H1 (cell line): Measurements from ENCODE around the gene AKAP7. TPM values are rescaled to one million over a fixed set of nuclear protein-coding genes. Genes with fewer than 3 reads are reported as not detected.

Experiments used
- CTCF ChIA-PET: fragments of 300-600 bp; sonication (Branson Sonifier 250); formaldehyde crosslinking; loops from one replicate; lab custom pipeline; 2021; ENCODE audit not compliant: partially characterized antibody; lab: Charles Lee
- POLR2A ChIA-PET: fragments of 300-600 bp; sonication (Branson Sonifier 250); formaldehyde crosslinking; loops from one replicate; lab custom pipeline; 2021; ENCODE audit warnings: inconsistent platforms; ENCODE audit not compliant: partially characterized antibody; lab: Charles Lee
- DNase-seq, 2 experiments: peaks; one replicate each; pipeline versions ENCODE4 v3.0.0 to v3.0.0-alpha.2; 2010 to 2022; ENCODE audit warnings: low spot score in 2 of 2, low read depth in 1 of 2, mixed read lengths in 1 of 2
- FAIRE-seq: peaks from 2 replicates; lab custom pipeline; 2011; peaks lifted over from hg19 to GRCh38; lab: Jason Lieb, UNC
- H2AFZ ChIP-seq: 2 replicates; pipeline ENCODE4 v1.8.1; 2012; ENCODE audit warnings: low read length, inconsistent platforms
- H2AK5ac ChIP-seq: 2 replicates; pipeline ENCODE4 v1.6.1; 2013; ENCODE audit warnings: low read depth, low read length
- H2BK120ac ChIP-seq: replicated peaks from 2 replicates; pipeline ENCODE3; 2013; ENCODE audit warnings: low read depth, low read length, inconsistent platforms
- H2BK12ac ChIP-seq: 2 replicates; pipeline ENCODE4 v1.6.1; 2013; ENCODE audit warnings: low read depth, low read length
- H2BK15ac ChIP-seq: 2 replicates; pipeline ENCODE4 v1.6.1; 2013; ENCODE audit warnings: low read length
- H2BK20ac ChIP-seq: 2 replicates; pipeline ENCODE4 v1.6.1; 2013; ENCODE audit warnings: low read length
- H2BK5ac ChIP-seq: 2 replicates; pipeline ENCODE4 v1.6.1; 2013; ENCODE audit warnings: low read depth, low read length
- H3K14ac ChIP-seq: 2 replicates; pipeline ENCODE4 v1.6.1; 2013; ENCODE audit warnings: inconsistent platforms; ENCODE audit not compliant: insufficient read length
- H3K18ac ChIP-seq: 2 replicates; pipeline ENCODE4 v1.6.1; 2013; ENCODE audit warnings: low read length; ENCODE audit errors: extremely low read depth
- H3K23ac ChIP-seq: 2 replicates; pipeline ENCODE4 v1.6.1; 2013; ENCODE audit warnings: inconsistent platforms; ENCODE audit not compliant: insufficient read length
- H3K23me2 ChIP-seq: 2 replicates; pipeline ENCODE4 v1.6.1; 2013; ENCODE audit warnings: low read depth, low read length
- H3K27ac ChIP-seq: 2 replicates; pipeline ENCODE4 v1.6.1; 2011; ENCODE audit warnings: low read depth, low read length, inconsistent platforms
- H3K27me3 ChIP-seq, 4 experiments: replicated peaks in 1 of 4; 1 replicate in 1 of 4; 2 replicates in 3 of 4; pipeline versions ENCODE4 v1.6.1 to v1.8.1; 2011 to 2013; ENCODE audit warnings: low read length in 3 of 4, mild to moderate bottlenecking in 3 of 4, inconsistent platforms in 2 of 4, mixed read lengths in 2 of 4, moderate library complexity in 1 of 4; ENCODE audit not compliant: control insufficient read depth in 3 of 4, insufficient read depth in 3 of 4; ENCODE audit errors: extremely low read depth in 1 of 4
- H3K36me3 ChIP-seq, 4 experiments: 2 replicates each; pipeline versions ENCODE4 v1.6.1 to v1.8.1; 2011 to 2013; ENCODE audit warnings: mild to moderate bottlenecking in 4 of 4, low read length in 3 of 4, moderate library complexity in 2 of 4, control low read depth in 1 of 4, inconsistent platforms in 1 of 4; ENCODE audit not compliant: insufficient read depth in 4 of 4, control insufficient read depth in 2 of 4
- H3K4ac ChIP-seq: replicated peaks from 2 replicates; pipeline ENCODE3; 2013; ENCODE audit warnings: low read length, low read depth, mixed read lengths, inconsistent platforms; ENCODE audit not compliant: insufficient read length
- H3K4me1 ChIP-seq, 4 experiments: replicated peaks in 1 of 4; 1 replicate in 1 of 4; 2 replicates in 3 of 4; pipeline versions ENCODE4 v1.6.1 to v1.8.1; 2011 to 2013; ENCODE audit warnings: low read length in 3 of 4, inconsistent platforms in 2 of 4, mixed read lengths in 1 of 4; ENCODE audit not compliant: insufficient read depth in 4 of 4, control insufficient read depth in 3 of 4
- H3K4me2 ChIP-seq, 2 experiments: 2 replicates each; pipeline versions ENCODE4 v1.6.1 to v1.8.1; 2011 to 2013; ENCODE audit warnings: low read depth in 2 of 2, low read length in 2 of 2, control low read depth in 1 of 2, inconsistent platforms in 1 of 2, mild to moderate bottlenecking in 1 of 2; ENCODE audit not compliant: insufficient read depth in 1 of 2
- H3K4me3 ChIP-seq, 4 experiments: fragments of 200-600, 300-600 bp in 1 of 4; sonication (generic), shearing (Covaris generic), sonication (Bioruptor Twin) in 1 of 4; 2 replicates each; pipeline versions ENCODE4 v1.5.1 to v1.8.1; 2011 to 2016; ENCODE audit warnings: low read length in 4 of 4, low read depth in 3 of 4, control low read depth in 2 of 4, inconsistent platforms in 2 of 4, mild to moderate bottlenecking in 2 of 4, mixed read lengths in 1 of 4, moderate library complexity in 1 of 4; ENCODE audit not compliant: insufficient read depth in 2 of 4; ENCODE audit errors: extremely low read depth in 1 of 4
- H3K56ac ChIP-seq: replicated peaks from 2 replicates; pipeline ENCODE3; 2013; ENCODE audit warnings: low read depth, mild to moderate bottlenecking, mixed read lengths, low read length, inconsistent platforms; ENCODE audit not compliant: insufficient read length
- H3K79me1 ChIP-seq: 2 replicates; pipeline ENCODE4 v1.6.1; 2013; ENCODE audit warnings: low read depth, low read length, control low read depth
- H3K79me2 ChIP-seq, 2 experiments: 2 replicates each; pipeline versions ENCODE4 v1.6.1 to v1.8.1; 2012 to 2013; ENCODE audit warnings: low read length in 2 of 2, mild to moderate bottlenecking in 2 of 2, inconsistent platforms in 1 of 2; ENCODE audit not compliant: insufficient read depth in 2 of 2, control insufficient read depth in 1 of 2
- H3K9ac ChIP-seq, 4 experiments: replicated peaks in 1 of 4; 1 replicate in 1 of 4; 2 replicates in 3 of 4; pipeline versions ENCODE4 v1.6.1 to v1.8.1; 2011 to 2013; ENCODE audit warnings: low read depth in 3 of 4, low read length in 3 of 4, control low read depth in 2 of 4, mild to moderate bottlenecking in 2 of 4, moderate library complexity in 2 of 4, inconsistent platforms in 1 of 4; ENCODE audit errors: extremely low read depth in 1 of 4
- H3K9me3 ChIP-seq, 2 experiments: 2 replicates each; pipeline versions ENCODE4 v1.6.1 to v1.8.1; 2012 to 2013; ENCODE audit warnings: mild to moderate bottlenecking in 2 of 2, moderate library complexity in 2 of 2, control low read depth in 1 of 2, inconsistent platforms in 1 of 2, low read depth in 1 of 2, low read length in 1 of 2, mixed read lengths in 1 of 2; ENCODE audit not compliant: insufficient read depth in 2 of 2
- H4K20me1 ChIP-seq, 2 experiments: replicated peaks in 1 of 2; 2 replicates each; pipeline versions ENCODE3 to v1.8.1; 2011 to 2013; ENCODE audit warnings: inconsistent platforms in 2 of 2, low read length in 2 of 2, mild to moderate bottlenecking in 1 of 2; ENCODE audit not compliant: insufficient read depth in 2 of 2, control insufficient read depth in 1 of 2
- H4K5ac ChIP-seq: 2 replicates; pipeline ENCODE4 v1.6.1; 2013; ENCODE audit warnings: low read length, low read depth, mixed read lengths, inconsistent platforms; ENCODE audit not compliant: insufficient read length
- H4K8ac ChIP-seq: 2 replicates; pipeline ENCODE4 v1.8.0; 2013; ENCODE audit warnings: mild to moderate bottlenecking, moderate library complexity, low read length, inconsistent platforms; ENCODE audit not compliant: insufficient read depth; ENCODE audit errors: extremely low read depth
- H4K91ac ChIP-seq: replicated peaks from 2 replicates; pipeline ENCODE3; 2013; ENCODE audit warnings: low read length, mixed read lengths, inconsistent platforms; ENCODE audit not compliant: insufficient read length
- ATF2 ChIP-seq: IDR thresholded peaks from 2 replicates; pipeline ENCODE4 v1.6.1; 2012; ENCODE audit warnings: low read length, inconsistent platforms
- CHD1 ChIP-seq: IDR thresholded peaks from 2 replicates; pipeline ENCODE4 v1.6.1; 2012; ENCODE audit warnings: low read depth, low read length, improper control_type of control experiment
- CTBP2 ChIP-seq: IDR thresholded peaks from 2 replicates; pipeline ENCODE4 v1.7.0; 2011; ENCODE audit warnings: borderline replicate concordance, mild to moderate bottlenecking, moderate library complexity, mixed read lengths, low read length; ENCODE audit not compliant: insufficient read depth, insufficient read length
- SAP30 ChIP-seq: fragments of 300-600 bp; sonication (generic); IDR thresholded peaks from 2 replicates; pipeline ENCODE4 v1.7.1; 2012; ENCODE audit warnings: low read length, moderate library complexity, mild to moderate bottlenecking, inconsistent platforms; ENCODE audit not compliant: insufficient read depth, insufficient replicate concordance
- SP1 ChIP-seq: IDR thresholded peaks from 2 replicates; pipeline ENCODE4 v1.6.1; 2011; ENCODE audit warnings: low read depth, low read length
- WGBS, 2 experiments: shearing (Covaris generic) in 1 of 2; methylation state at CpG; one replicate each; pipeline versions ENCODE4 v1.1.6 to v1.1.7; 2013 to 2015; ENCODE audit warnings: low lambda C conversion rate in 2 of 2, mixed read lengths in 2 of 2, inconsistent platforms in 1 of 2, low coverage in 1 of 2, missing lambda C conversion rate in 1 of 2; ENCODE audit not compliant: insufficient replicate concordance in 2 of 2, insufficient coverage in 1 of 2, insufficient read length in 1 of 2; ENCODE audit errors: extremely low coverage in 1 of 2, missing lambda C conversion rate in 1 of 2; 5-methylcytosine and 5-hydroxymethylcytosine counted together
- polyA plus RNA-seq, 7 experiments: library from polyadenylated mRNA; depleted of rRNA in 3 of 7; stranded (reverse) in 5 of 7; unstranded in 2 of 7; fragments of >200 nt in 5 of 7; fragments of 200-250 nt in 2 of 7; gene quantifications; 1 replicate in 5 of 7; 2 replicates in 1 of 7; 4 replicates in 1 of 7; pipeline versions ENCODE4 v1.2.1 to v1.2.3, GENCODE V29; 2011 to 2013; ENCODE audit warnings: missing spikeins in 2 of 7, mixed read lengths in 2 of 7
- total RNA-seq: library from RNA; stranded (reverse); fragmentation: NEBNext Ultra II Directional; extraction: Animal tissue kit (Norgen Biotek cat#: 25700); gene quantifications from 2 replicates; pipeline ENCODE4 v1.2.1, GENCODE V29; 2021

AKAP7 gene
- total and polyA plus RNA-seq, 2 of the 8 experiments (the other 6 are each of a cell fraction or from before 2014, with no cell fraction given): 4.7 to 16.9 TPM

GRCh38 chr6:131163886-131164285 is 28.6 kb downstream of the AKAP7 start:
- Histone ChIP-seq H2BK15ac (no peak overlapping the region), H2BK20ac (no peak overlapping the region), H2BK12ac (no peak overlapping the region), H3K9me3 (no peaks in the 10 kb centered on the region), H4K20me1 (no peaks in the 10 kb centered on the region), H4K91ac (no peak overlapping the region), H3K18ac (no peak overlapping the region), H3K23ac (no peak overlapping the region), H2BK5ac (no peak overlapping the region), H3K79me2 (no peaks in the 10 kb centered on the region), H3K14ac (no peak overlapping the region), H3K27ac (no peak overlapping the region), H3K4me3 (no peak overlapping the region), H3K4me2 (no peak overlapping the region), H3K23me2 (no peaks in the 10 kb centered on the region), H3K9ac (peak overlapping the region in 1 of 4 experiments; percentile 14; a peak in 1 of 7 replicates), H4K5ac (no peak overlapping the region), H3K79me1 (no peaks in the 10 kb centered on the region), H3K4me1 (peaks cover 4 to 14% (median 11%) of the 10 kb centered on the region in 4 experiments), H4K8ac (no peak overlapping the region), H3K27me3 (no peaks in the 10 kb centered on the region), H2AFZ (no peak overlapping the region), H2AK5ac (no peak overlapping the region), H2BK120ac (no peak overlapping the region), H3K36me3 (no peaks in the 10 kb centered on the region), H3K56ac (no peak overlapping the region), H3K4ac (no peak overlapping the region)
- TF ChIP-seq SAP30: no peak
- no peak for TF ChIP-seq ATF2
- no peak for TF ChIP-seq SP1
- TF ChIP-seq CTBP2: no peak
- no peak for TF ChIP-seq CHD1
- DNase-seq: no peak
- ChIA-PET CTCF (interaction anchor here (1.0 to 1.3 kb wide), 2 partner anchors 80 to 279 kb away, joined by 3 to 4 read pairs; no protein-coding TSS in a partner anchor), POLR2A (no interaction called here)
- whole genome bisulfite sequencing, 2 experiments: 93% methylated on average over 1 of the region's 1 CpG; no CpG with 5 or more reads in 1 of the 2 experiments
- FAIRE-seq: no peak
